GM12891 (cell line): Measurements from ENCODE around the gene EFCAB13.

Source experiments
- POLR2A ChIP-seq: IDR thresholded peaks from 2 replicates; pipeline ENCODE4 v1.6.1; 2011; ENCODE audit warnings: low read depth, low read length, control low read depth
- POLR2AphosphoS5 ChIP-seq: IDR thresholded peaks from 2 replicates; pipeline ENCODE4 v1.6.1; 2011; ENCODE audit warnings: low read depth, low read length, control low read depth
- SPI1 ChIP-seq: IDR thresholded peaks from 2 replicates; pipeline ENCODE4 v1.6.1; 2011; ENCODE audit warnings: low read depth, low read length, control low read depth
- TAF1 ChIP-seq: IDR thresholded peaks from 2 replicates; pipeline ENCODE4 v1.6.1; 2011; ENCODE audit warnings: low read depth, low read length, control low read depth

DNA sequence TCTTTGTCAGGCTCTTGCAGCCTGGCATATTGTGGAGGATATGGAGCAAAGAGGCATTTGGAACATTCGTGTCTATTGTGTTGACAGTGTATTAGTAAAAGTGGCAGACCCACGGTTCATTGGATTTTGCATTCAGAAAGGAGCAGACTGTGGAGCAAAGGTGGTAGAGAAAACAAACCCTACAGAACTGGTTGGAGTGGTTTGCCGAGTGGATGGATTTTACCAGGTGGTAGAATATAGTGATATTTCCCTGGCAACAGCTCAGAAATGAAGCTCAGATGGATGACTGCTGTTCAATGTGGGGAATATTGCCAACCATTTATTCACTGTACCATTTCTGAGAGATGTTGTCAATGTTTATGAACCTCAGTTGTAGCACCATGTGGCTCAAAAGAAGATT is 44.5 kb downstream of the EFCAB13 start:
- TF ChIP-seq POLR2A: no peak
- no peak for TF ChIP-seq TAF1
- no peak for TF ChIP-seq POLR2AphosphoS5
- no peak for TF ChIP-seq SPI1
